ENCODE data around the gene FXYD3. TPM values are rescaled to one million over a fixed set of nuclear protein-coding genes. Genes with fewer than 3 reads are reported as not detected.

FXYD3 gene
- total RNA-seq, 1 donor from 2014 or later = not detected

DNA sequence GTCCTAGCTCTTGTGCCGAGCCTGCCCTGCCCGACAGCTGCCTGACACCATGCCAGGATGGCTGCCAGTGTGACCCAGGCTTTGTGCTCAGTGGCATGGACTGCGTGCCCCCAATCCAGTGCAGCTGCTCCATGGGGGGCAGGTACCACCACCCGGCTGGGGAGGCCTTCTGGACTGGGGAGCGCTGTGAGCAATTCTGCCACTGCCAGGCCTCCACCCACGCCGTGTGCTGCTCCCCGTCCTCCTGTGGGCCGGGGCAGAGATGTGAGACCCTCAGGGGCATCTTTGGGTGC, 9.4 kb upstream of the FXYD3 start:
- DNase-seq (ENCODE audit: low spot score) = no peak
- Histone ChIP-seq H3K4me1 (peaks cover 4% of the 10 kb centered on the region), H4K20me1 (ENCODE audit: low read depth) (no peaks in the 10 kb centered on the region), H3F3A (ENCODE audit: low read depth) (peaks cover 7% of the 10 kb centered on the region), H3K4me3 (no peak overlapping the region), H3K4me2 (no peak overlapping the region), H2AFZ (replicated peaks) (no peak overlapping the region), H3K79me2 (ENCODE audit: low read depth) (no peaks in the 10 kb centered on the region), H3K36me3 (no peaks in the 10 kb centered on the region), H3K9ac (no peak overlapping the region), H3K27me3 (no peaks in the 10 kb centered on the region), H3K9me3 (ENCODE audit: low read depth) (no peaks in the 10 kb centered on the region), H3K27ac (no peak overlapping the region)
- Mint-ChIP-seq H3K27me3 (ENCODE audit: insufficient read depth, low read depth) (peaks cover 6% of the 10 kb centered on the region), H3K4me1 (peaks cover 8% of the 10 kb centered on the region), H3K36me3 (no peaks in the 10 kb centered on the region), H3K4me3 (no peak overlapping the region), H3K27ac (no peak overlapping the region), H3K9me3 (peaks cover 3% of the 10 kb centered on the region)
- TF ChIP-seq EZH2 (IDR thresholded peaks at IDR 0.05) = no peak
- TF ChIP-seq, protein P1, sequence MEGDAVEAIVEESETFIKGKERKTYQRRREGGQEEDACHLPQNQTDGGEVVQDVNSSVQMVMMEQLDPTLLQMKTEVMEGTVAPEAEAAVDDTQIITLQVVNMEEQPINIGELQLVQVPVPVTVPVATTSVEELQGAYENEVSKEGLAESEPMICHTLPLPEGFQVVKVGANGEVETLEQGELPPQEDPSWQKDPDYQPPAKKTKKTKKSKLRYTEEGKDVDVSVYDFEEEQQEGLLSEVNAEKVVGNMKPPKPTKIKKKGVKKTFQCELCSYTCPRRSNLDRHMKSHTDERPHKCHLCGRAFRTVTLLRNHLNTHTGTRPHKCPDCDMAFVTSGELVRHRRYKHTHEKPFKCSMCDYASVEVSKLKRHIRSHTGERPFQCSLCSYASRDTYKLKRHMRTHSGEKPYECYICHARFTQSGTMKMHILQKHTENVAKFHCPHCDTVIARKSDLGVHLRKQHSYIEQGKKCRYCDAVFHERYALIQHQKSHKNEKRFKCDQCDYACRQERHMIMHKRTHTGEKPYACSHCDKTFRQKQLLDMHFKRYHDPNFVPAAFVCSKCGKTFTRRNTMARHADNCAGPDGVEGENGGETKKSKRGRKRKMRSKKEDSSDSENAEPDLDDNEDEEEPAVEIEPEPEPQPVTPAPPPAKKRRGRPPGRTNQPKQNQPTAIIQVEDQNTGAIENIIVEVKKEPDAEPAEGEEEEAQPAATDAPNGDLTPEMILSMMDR (IDR thresholded peaks at IDR 0.05) = no peak
- no peak for TF ChIP-seq EZH2phosphoT487 (IDR thresholded peaks at IDR 0.05)

DNA sequence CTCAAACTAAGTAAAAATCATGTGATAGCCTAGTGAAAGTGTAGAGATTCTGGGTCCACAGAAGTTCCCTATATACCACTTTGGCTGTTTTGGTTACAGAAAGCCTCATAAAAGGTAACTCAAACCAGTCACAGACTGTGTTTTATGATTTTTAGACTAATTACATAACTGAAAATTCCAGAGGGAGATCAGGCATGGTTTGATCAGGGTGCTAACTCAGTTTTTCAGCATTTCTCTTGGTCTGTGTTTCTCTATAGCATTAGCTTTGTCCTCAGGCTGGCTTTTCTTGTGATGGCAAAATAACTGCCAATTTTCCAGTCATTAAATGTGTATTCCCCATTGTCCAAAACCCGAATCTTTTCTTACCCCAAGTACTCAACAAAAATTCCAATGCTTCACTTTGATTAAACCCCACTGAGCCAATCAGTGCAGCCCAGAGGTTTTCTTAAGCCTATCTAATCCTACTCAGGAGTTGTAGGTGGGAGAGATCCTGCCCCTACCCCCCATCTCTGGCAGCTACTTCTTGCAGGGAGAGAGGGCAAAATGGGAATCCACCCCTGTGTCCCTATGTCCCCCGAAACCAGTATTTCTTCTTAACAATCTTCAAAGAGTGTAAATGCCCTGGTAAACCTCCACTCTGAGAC, 8.6 kb upstream of the FXYD3 start:
- no peak overlapping the region for H3K4me2 ChIP-seq
- H3K27ac Mint-ChIP-seq = no peak overlapping the region
- H3K36me3 Mint-ChIP-seq = no peaks in the 10 kb centered on the region
- no peak overlapping the region for H3K4me3 ChIP-seq
- H3K27me3 Mint-ChIP-seq (ENCODE audit: insufficient read depth, low read depth) = peaks cover 6% of the 10 kb centered on the region
- H3K9ac ChIP-seq = no peak overlapping the region
- H3K9me3 Mint-ChIP-seq = peaks cover 3% of the 10 kb centered on the region
- DNase-seq (ENCODE audit: low spot score) = no peak
- H4K20me1 ChIP-seq (ENCODE audit: low read depth) = no peaks in the 10 kb centered on the region
- peaks cover 7% of the 10 kb centered on the region for H3F3A ChIP-seq (ENCODE audit: low read depth)
- no peaks in the 10 kb centered on the region for H3K36me3 ChIP-seq
- H3K79me2 ChIP-seq (ENCODE audit: low read depth) = no peaks in the 10 kb centered on the region
- peaks cover 8% of the 10 kb centered on the region for H3K4me1 Mint-ChIP-seq
- no peaks in the 10 kb centered on the region for H3K9me3 ChIP-seq (ENCODE audit: low read depth)
- no peak overlapping the region for H3K27ac ChIP-seq
- no peak overlapping the region for H2AFZ ChIP-seq (replicated peaks)
- H3K4me1 ChIP-seq = peaks cover 4% of the 10 kb centered on the region
- H3K27me3 ChIP-seq = no peaks in the 10 kb centered on the region
- TF ChIP-seq EZH2 (IDR thresholded peaks at IDR 0.05) (no peak), EZH2phosphoT487 (IDR thresholded peaks at IDR 0.05) (no peak)
- TF ChIP-seq, protein P1 (IDR thresholded peaks at IDR 0.05) = no peak
- H3K4me3 Mint-ChIP-seq = no peak overlapping the region

DNA sequence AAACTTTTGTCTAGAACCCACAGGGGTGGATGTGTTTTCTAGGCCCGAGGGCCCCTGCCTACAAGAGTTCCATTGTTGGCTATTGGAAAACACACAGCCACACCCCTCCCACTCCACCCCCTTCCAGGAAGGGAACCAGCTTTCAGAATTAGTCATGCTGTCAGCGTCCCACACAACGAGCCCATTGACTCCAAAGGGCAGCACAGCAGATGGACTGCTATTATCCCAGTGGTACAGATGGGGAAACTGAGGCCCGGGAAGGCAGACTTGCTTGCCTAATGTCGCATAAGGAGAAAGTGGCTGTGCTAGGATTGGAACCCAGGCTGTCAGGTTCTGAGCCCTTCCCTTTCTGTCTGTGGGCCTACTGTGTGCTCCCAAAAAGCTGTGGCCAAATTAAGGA, 8.1 kb upstream of the FXYD3 start:
- H4K20me1 ChIP-seq (ENCODE audit: low read depth) = no peaks in the 10 kb centered on the region
- H3K36me3 ChIP-seq = no peaks in the 10 kb centered on the region
- no peak for TF ChIP-seq EZH2phosphoT487 (IDR thresholded peaks at IDR 0.05)
- TF ChIP-seq, protein P1 (IDR thresholded peaks at IDR 0.05) = no peak
- TF ChIP-seq EZH2 (IDR thresholded peaks at IDR 0.05) = no peak
- no peak for DNase-seq (ENCODE audit: low spot score)
- Mint-ChIP-seq H3K4me1 (peaks cover 8% of the 10 kb centered on the region), H3K36me3 (no peaks in the 10 kb centered on the region), H3K4me3 (no peak overlapping the region), H3K27me3 (ENCODE audit: insufficient read depth, low read depth) (peaks cover 6% of the 10 kb centered on the region), H3K27ac (no peak overlapping the region), H3K9me3 (peaks cover 3% of the 10 kb centered on the region)
- H3K27me3 ChIP-seq = no peaks in the 10 kb centered on the region
- no peak overlapping the region for H3K4me2 ChIP-seq
- H3K4me3 ChIP-seq = no peak overlapping the region
- peaks cover 7% of the 10 kb centered on the region for H3F3A ChIP-seq (ENCODE audit: low read depth)
- no peak overlapping the region for H3K9ac ChIP-seq
- peaks cover 4% of the 10 kb centered on the region for H3K4me1 ChIP-seq
- no peak overlapping the region for H3K27ac ChIP-seq
- no peaks in the 10 kb centered on the region for H3K9me3 ChIP-seq (ENCODE audit: low read depth)
- no peak overlapping the region for H2AFZ ChIP-seq (replicated peaks)
- H3K79me2 ChIP-seq (ENCODE audit: low read depth) = no peaks in the 10 kb centered on the region
